GM11168 (cell line): ENCODE measurements around the gene SLC4A1AP.
"Not testable (repeated sequence)": the region's sequence is repeated elsewhere in the genome, so short reads cannot be mapped to it uniquely, and the experiment has no call there.

Experiments used
- in situ Hi-C: fragments of 300-500 bp; cut with MboI; formaldehyde crosslinking; loops from one replicate; pipeline ENCODE4 v1.12.0; 2022; ENCODE audit warnings: low sequenced_read_pairs; ENCODE audit not compliant: unreplicated experiment

Gene SLC4A1AP

GRCh38 chr2:27647737-27648136 lies 16.0 kb upstream of the SLC4A1AP start:
- in situ Hi-C loops = no loop called here

- in situ Hi-C loops = no loop called here
Observed at GRCh38 chr2:27651056-27651455, 12.6 kb upstream of the SLC4A1AP start.

- in situ Hi-C loops = no loop called here
Observed at GRCh38 chr2:27652341-27652740, 11.3 kb upstream of the SLC4A1AP start.

GRCh38 chr2:27652790-27653189 lies 10.9 kb upstream of the SLC4A1AP start:
- in situ Hi-C loops = no loop called here

GRCh38 chr2:27653397-27653796 lies 10.3 kb upstream of the SLC4A1AP start:
- in situ Hi-C loops = no loop called here

GRCh38 chr2:27655155-27655951 lies 8.3 kb upstream of the SLC4A1AP start:
- in situ Hi-C loops = no loop called here

GRCh38 chr2:27661371-27661770 lies 2.3 kb upstream of the SLC4A1AP start:
- in situ Hi-C loops = no loop called here

GRCh38 chr2:27664154-27664574 lies 475 bp downstream of the SLC4A1AP start:
- in situ Hi-C loops = no loop called here

- in situ Hi-C loops = no loop called here
Observed at GRCh38 chr2:27664622-27665363, 1.1 kb downstream of the SLC4A1AP start.

GRCh38 chr2:27667446-27667845 lies 3.8 kb downstream of the SLC4A1AP start:
- in situ Hi-C loops = no loop called here

- in situ Hi-C loops = no loop called here
Observed at GRCh38 chr2:27671235-27671634, 7.5 kb downstream of the SLC4A1AP start.

GRCh38 chr2:27672723-27673486 lies 9.2 kb downstream of the SLC4A1AP start:
- in situ Hi-C loops = no loop called here

- in situ Hi-C loops = no loop called here
Observed at GRCh38 chr2:27680571-27680970, 16.9 kb downstream of the SLC4A1AP start.

- in situ Hi-C loops = no loop called here
Observed at GRCh38 chr2:27681841-27682240, 18.2 kb downstream of the SLC4A1AP start.

- in situ Hi-C loops = not testable (repeated sequence)
Observed at GRCh38 chr2:27682334-27682771, 18.7 kb downstream of the SLC4A1AP start.

GRCh38 chr2:27683390-27684071 lies 19.8 kb downstream of the SLC4A1AP start:
- in situ Hi-C loops = no loop called here

GRCh38 chr2:27685006-27685405 lies 21.3 kb downstream of the SLC4A1AP start:
- in situ Hi-C loops = not testable (repeated sequence)

GRCh38 chr2:27685577-27685976 lies 21.9 kb downstream of the SLC4A1AP start:
- in situ Hi-C loops = no loop called here

- in situ Hi-C loops = no loop called here
Observed at GRCh38 chr2:27687232-27687631, 23.5 kb downstream of the SLC4A1AP start.

- in situ Hi-C loops = no loop called here
Observed at GRCh38 chr2:27689424-27689823, 25.7 kb downstream of the SLC4A1AP start.
